GM12891 (cell line): ENCODE data around the gene SERTAD3.

ENCODE experiments used
- PAX5 ChIP-seq: IDR thresholded peaks from 2 replicates; pipeline ENCODE4 v1.6.1; 2011; ENCODE audit warnings: low read length, moderate library complexity, mild to moderate bottlenecking; ENCODE audit not compliant: insufficient read depth, severe bottlenecking
- POLR2A ChIP-seq: IDR thresholded peaks from 2 replicates; pipeline ENCODE4 v1.6.1; 2011; ENCODE audit warnings: low read depth, low read length, control low read depth
- POLR2AphosphoS5 ChIP-seq: IDR thresholded peaks from 2 replicates; pipeline ENCODE4 v1.6.1; 2011; ENCODE audit warnings: low read depth, low read length, control low read depth
- SPI1 ChIP-seq: IDR thresholded peaks from 2 replicates; pipeline ENCODE4 v1.6.1; 2011; ENCODE audit warnings: low read depth, low read length, control low read depth
- TAF1 ChIP-seq: IDR thresholded peaks from 2 replicates; pipeline ENCODE4 v1.6.1; 2011; ENCODE audit warnings: low read depth, low read length, control low read depth

GRCh38 chr19:40403262-40403984, 40.7 kb downstream of the SERTAD3 start:
- no peak for TF ChIP-seq POLR2A
- no peak for TF ChIP-seq POLR2AphosphoS5
- TF ChIP-seq SPI1 = no peak
- no peak for TF ChIP-seq TAF1
- no peak for TF ChIP-seq PAX5
